ENCODE results near the gene POU5F1. TPM values are rescaled to one million over a fixed set of nuclear protein-coding genes. Genes with fewer than 3 reads are reported as not detected.

POU5F1 gene
- total and polyA plus RNA-seq, 2 of the 4 experiments (the other 2 are of a cell fraction) = not detected

DNA sequence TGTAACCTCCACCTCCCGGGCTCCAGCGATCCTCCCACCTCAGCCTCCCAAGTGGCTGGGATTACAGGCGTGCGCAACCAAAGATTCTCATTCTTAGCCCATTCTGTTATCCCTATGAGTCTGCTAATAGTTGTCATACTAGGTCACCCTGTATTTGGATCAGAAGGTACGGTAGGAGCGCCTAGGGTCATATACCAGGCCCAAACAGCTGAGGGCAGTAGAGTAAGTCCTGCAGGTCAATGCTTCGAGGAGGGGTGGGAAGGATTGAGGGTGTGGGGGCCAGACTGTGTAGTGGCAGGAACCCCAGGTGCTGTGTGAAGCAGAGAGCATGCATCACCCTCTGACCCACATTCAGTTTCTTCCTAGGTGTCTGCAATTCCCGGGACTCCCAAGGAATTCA, 22.7 kb upstream of the POU5F1 start:
- no peak overlapping the region for H2AK9ac ChIP-seq (replicated peaks; ENCODE audit: low read depth, low read length, poor library complexity)
- no peaks in the 10 kb centered on the region for H4K20me1 ChIP-seq (ENCODE audit: insufficient read depth, low read length)
- BruUV-seq (replicated peaks) = no TSS peak
- H4K5ac ChIP-seq (ENCODE audit: low read depth, low read length) = no peak overlapping the region
- H3K9me3 ChIP-seq (ENCODE audit: control insufficient read depth, insufficient read depth, low read length) = no peaks in the 10 kb centered on the region
- TF ChIP-seq, protein P1, sequence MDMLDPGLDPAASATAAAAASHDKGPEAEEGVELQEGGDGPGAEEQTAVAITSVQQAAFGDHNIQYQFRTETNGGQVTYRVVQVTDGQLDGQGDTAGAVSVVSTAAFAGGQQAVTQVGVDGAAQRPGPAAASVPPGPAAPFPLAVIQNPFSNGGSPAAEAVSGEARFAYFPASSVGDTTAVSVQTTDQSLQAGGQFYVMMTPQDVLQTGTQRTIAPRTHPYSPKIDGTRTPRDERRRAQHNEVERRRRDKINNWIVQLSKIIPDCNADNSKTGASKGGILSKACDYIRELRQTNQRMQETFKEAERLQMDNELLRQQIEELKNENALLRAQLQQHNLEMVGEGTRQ (IDR thresholded peaks at IDR 0.05; ENCODE audit: low read depth, low read length) = no peak
- TF ChIP-seq MXI1 (IDR thresholded peaks at IDR 0.05; ENCODE audit: borderline replicate concordance, low read depth, low read length) (no peak), NFE2L2 (IDR thresholded peaks at IDR 0.05; ENCODE audit: low read depth, low read length) (no peak), BHLHE40 (IDR thresholded peaks at IDR 0.05; ENCODE audit: low read depth, low read length) (no peak), SMC3 (IDR thresholded peaks at IDR 0.05; ENCODE audit: low read depth, low read length) (no peak)
- TF ChIP-seq, protein P2, sequence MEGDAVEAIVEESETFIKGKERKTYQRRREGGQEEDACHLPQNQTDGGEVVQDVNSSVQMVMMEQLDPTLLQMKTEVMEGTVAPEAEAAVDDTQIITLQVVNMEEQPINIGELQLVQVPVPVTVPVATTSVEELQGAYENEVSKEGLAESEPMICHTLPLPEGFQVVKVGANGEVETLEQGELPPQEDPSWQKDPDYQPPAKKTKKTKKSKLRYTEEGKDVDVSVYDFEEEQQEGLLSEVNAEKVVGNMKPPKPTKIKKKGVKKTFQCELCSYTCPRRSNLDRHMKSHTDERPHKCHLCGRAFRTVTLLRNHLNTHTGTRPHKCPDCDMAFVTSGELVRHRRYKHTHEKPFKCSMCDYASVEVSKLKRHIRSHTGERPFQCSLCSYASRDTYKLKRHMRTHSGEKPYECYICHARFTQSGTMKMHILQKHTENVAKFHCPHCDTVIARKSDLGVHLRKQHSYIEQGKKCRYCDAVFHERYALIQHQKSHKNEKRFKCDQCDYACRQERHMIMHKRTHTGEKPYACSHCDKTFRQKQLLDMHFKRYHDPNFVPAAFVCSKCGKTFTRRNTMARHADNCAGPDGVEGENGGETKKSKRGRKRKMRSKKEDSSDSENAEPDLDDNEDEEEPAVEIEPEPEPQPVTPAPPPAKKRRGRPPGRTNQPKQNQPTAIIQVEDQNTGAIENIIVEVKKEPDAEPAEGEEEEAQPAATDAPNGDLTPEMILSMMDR (conservative IDR thresholded peaks at IDR 0.05; ENCODE audit: low read depth, low read length) = no peak
- ChIA-PET POLR2A (ENCODE audit: unreplicated experiment) (no interaction called here), CTCF (interaction anchor here (0.7 to 1.4 kb wide), 2 partner anchors 172 to 173 kb away, joined by 3 read pairs; no protein-coding TSS in a partner anchor)
- no peak overlapping the region for H3K14ac ChIP-seq (replicated peaks; ENCODE audit: low read depth, low read length)
- intact Hi-C loops (cut with micrococcal nuclease) (loop anchor here (10.0 kb wide), 1 partner anchor 278 kb away; the partner anchor contains the start of gene VARS2), in situ Hi-C loops (cut with MboI; ENCODE audit: low sequenced_read_pairs) (loop anchor here (5.0 kb wide), 1 partner anchor 56 kb away; the partner anchor contains the start of gene PSORS1C2), dilution Hi-C loops (cut with HindIII; ENCODE audit: low sequenced_read_pairs, unreplicated experiment) (no loop called here)
- H2AK5ac ChIP-seq (ENCODE audit: low read depth, low read length) = no peak overlapping the region
- no peak overlapping the region for H3K18ac ChIP-seq (ENCODE audit: low read depth, low read length)
- ATAC-seq (ENCODE audit: low read depth) (no peak), DNase-seq (no peak)
- no peak overlapping the region for H2BK5ac ChIP-seq (ENCODE audit: low read depth, low read length, poor library complexity, severe bottlenecking)
- H2BK120ac ChIP-seq (ENCODE audit: low read depth, low read length) = no peak overlapping the region
- H3K36me3 ChIP-seq (ENCODE audit: control insufficient read depth, insufficient read depth, low read length) = no peaks in the 10 kb centered on the region
- H3K27ac ChIP-seq (ENCODE audit: insufficient read depth, low read length) = no peak overlapping the region
- no peak overlapping the region for H3K4me2 ChIP-seq (ENCODE audit: low read depth, low read length)
- WGBS, 2 experiments (ENCODE audit: extremely low coverage in 2 of 2, insufficient read length in 1 of 2) = 60% methylated on average over 1 of the region's 8 CpGs; no CpG with 5 or more reads in 1 of the 2 experiments
- no peak overlapping the region for H4K8ac ChIP-seq (ENCODE audit: low read depth in 2 of 2, low read length in 2 of 2)
- no peak overlapping the region for H2BK15ac ChIP-seq (ENCODE audit: low read depth, low read length)
- no peak overlapping the region for H3K56ac ChIP-seq (ENCODE audit: extremely low read depth, insufficient read depth, low read length)
- H3K4me1 ChIP-seq (ENCODE audit: control insufficient read depth, insufficient read depth, low read length) = no peaks in the 10 kb centered on the region
- no peaks in the 10 kb centered on the region for H3K27me3 ChIP-seq (ENCODE audit: control insufficient read depth, insufficient read depth, low read length)
- H3K23ac ChIP-seq (ENCODE audit: low read depth, low read length) = no peak overlapping the region
- no peak overlapping the region for H2BK20ac ChIP-seq (ENCODE audit: low read depth, low read length)
- no peaks in the 10 kb centered on the region for H3K9me1 ChIP-seq (ENCODE audit: insufficient read depth, low read length)
- no peak overlapping the region for H2AFZ ChIP-seq (replicated peaks; ENCODE audit: low read length, poor library complexity)
- H4K91ac ChIP-seq (ENCODE audit: insufficient read depth, low read depth, low read length) = no peak overlapping the region
- no peak overlapping the region for H3K4me3 ChIP-seq (ENCODE audit: insufficient read depth, low read depth, low read length)
- peaks cover 0 to 7% of the 10 kb centered on the region in 2 experiments; a peak in 1 of 4 replicates for H3K79me1 ChIP-seq (ENCODE audit: low read depth in 1 of 2, low read length in 2 of 2)
- H3K9ac ChIP-seq (ENCODE audit: low read depth, low read length) = no peak overlapping the region
- no peak overlapping the region for H3K4ac ChIP-seq (ENCODE audit: low read depth, low read length)
